MG63 (cell line): ENCODE data around the gene SLC41A2. TPM values are rescaled to one million over a fixed set of nuclear protein-coding genes. Genes with fewer than 3 reads are reported as not detected.
"Not testable (repeated sequence)": the region's sequence is repeated elsewhere in the genome, so short reads cannot be mapped to it uniquely, and the experiment has no call there.

Experiments used
- DNase-seq: peaks from one replicate; pipeline ENCODE4 v3.0.0-alpha.2; 2020
- H3K27me3 ChIP-seq: fragments of 250-450 bp; sonication (Bioruptor Pico); 2 replicates; pipeline ENCODE4 v1.5.1; 2020; ENCODE audit warnings: mild to moderate bottlenecking, moderate library complexity
- H3K36me3 ChIP-seq: fragments of 250-450 bp; sonication (Bioruptor Pico); 2 replicates; pipeline ENCODE4 v1.5.1; 2020; ENCODE audit warnings: mild to moderate bottlenecking, moderate library complexity
- H3K4me3 ChIP-seq: fragments of 250-450 bp; sonication (Bioruptor Pico); 2 replicates; pipeline ENCODE4 v1.5.1; 2020; ENCODE audit warnings: mild to moderate bottlenecking, moderate library complexity
- H3K9me3 ChIP-seq: fragments of 250-450 bp; sonication (Bioruptor Pico); 2 replicates; pipeline ENCODE4 v1.5.1; 2020; ENCODE audit warnings: mild to moderate bottlenecking, moderate library complexity
- total RNA-seq: library from RNA; depleted of rRNA; stranded (reverse); fragments of >200 nt; shearing (Covaris generic); gene quantifications from 2 replicates; pipeline ENCODE4 v1.2.3, GENCODE V29; 2014; ENCODE audit warnings: low replicate concordance; rRNA removed

Gene SLC41A2
- total RNA-seq: 2.2 and 4.2 TPM in 2 replicates

- Histone ChIP-seq H3K36me3 (no peaks in the 10 kb centered on the region), H3K4me3 (peak within 1 kb of the TSS; percentile 63), H3K9me3 (no peaks in the 10 kb centered on the region), H3K27me3 (no peaks in the 10 kb centered on the region)
- peak; percentile 93 for DNase-seq
Measured at GRCh38 chr12:104958001-104958804, at the start of gene SLC41A2. TSS of gene SLC41A2 (minus strand) at chr12:104958290. CDS start at chr12:104928527, 29,763 bp downstream.

DNA sequence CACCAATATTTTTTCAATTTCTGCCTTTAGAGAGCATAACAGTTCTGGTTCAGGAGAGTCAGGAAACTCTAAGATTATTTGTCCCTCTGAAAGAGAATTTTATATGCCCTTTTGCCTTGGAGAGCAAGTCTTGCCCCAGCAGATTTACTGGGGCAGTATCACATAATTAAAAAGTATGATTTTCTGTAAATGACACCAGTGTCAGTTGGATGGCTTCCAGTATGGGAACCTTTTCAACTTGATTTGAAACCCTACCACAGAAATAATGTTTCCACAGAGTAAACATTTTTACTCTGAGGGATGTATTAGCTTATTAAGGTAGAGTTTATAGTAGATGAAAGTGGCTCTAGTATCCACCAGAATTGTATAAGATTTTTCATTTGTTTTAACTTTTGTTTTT is 43.4 kb upstream of the SLC41A2 start:
- no peak overlapping the region for H3K4me3 ChIP-seq
- H3K36me3 ChIP-seq: peaks cover 70% of the 10 kb centered on the region
- H3K27me3 ChIP-seq: no peaks in the 10 kb centered on the region
- no peak for DNase-seq
- no peaks in the 10 kb centered on the region for H3K9me3 ChIP-seq

GRCh38 chr12:104999347-104999685 is 41.2 kb upstream of the SLC41A2 start:
- DNase-seq: no peak
- no peaks in the 10 kb centered on the region for H3K9me3 ChIP-seq

GRCh38 chr12:104998423-104999346 is 40.6 kb upstream of the SLC41A2 start:
- DNase-seq: no peak
- H3K9me3 ChIP-seq: no peaks in the 10 kb centered on the region
- H3K27me3 ChIP-seq: no peaks in the 10 kb centered on the region
- H3K36me3 ChIP-seq: peaks cover 81% of the 10 kb centered on the region
- no peak overlapping the region for H3K4me3 ChIP-seq

More at GRCh38 chr12:104999347-104999685, 41.2 kb upstream of the SLC41A2 start:
- H3K36me3 ChIP-seq: peaks cover 77% of the 10 kb centered on the region
- no peak overlapping the region for H3K4me3 ChIP-seq
- H3K27me3 ChIP-seq: no peaks in the 10 kb centered on the region

GRCh38 chr12:104997541-104997940 is 39.5 kb upstream of the SLC41A2 start:
- Histone ChIP-seq H3K36me3 (peaks cover 79% of the 10 kb centered on the region), H3K9me3 (no peaks in the 10 kb centered on the region), H3K27me3 (no peaks in the 10 kb centered on the region), H3K4me3 (no peak overlapping the region)
- DNase-seq: no peak

- H3K27me3 ChIP-seq: no peaks in the 10 kb centered on the region
Measured at GRCh38 chr12:104994336-104994735, 36.2 kb upstream of the SLC41A2 start.

GRCh38 chr12:104991565-104992128 is 33.6 kb upstream of the SLC41A2 start:
- Histone ChIP-seq H3K9me3 (no peaks in the 10 kb centered on the region), H3K27me3 (no peaks in the 10 kb centered on the region), H3K4me3 (no peak overlapping the region), H3K36me3 (peaks cover 68% of the 10 kb centered on the region)
- DNase-seq: no peak

More at GRCh38 chr12:104994336-104994735, 36.2 kb upstream of the SLC41A2 start:
- no peak for DNase-seq
- Histone ChIP-seq H3K4me3 (no peak overlapping the region), H3K36me3 (peaks cover 76% of the 10 kb centered on the region), H3K9me3 (no peaks in the 10 kb centered on the region)

GRCh38 chr12:104990950-104991349 is 32.9 kb upstream of the SLC41A2 start:
- Histone ChIP-seq H3K9me3 (no peaks in the 10 kb centered on the region), H3K4me3 (no peak overlapping the region), H3K27me3 (no peaks in the 10 kb centered on the region), H3K36me3 (peaks cover 63% of the 10 kb centered on the region)
- DNase-seq: no peak

DNA sequence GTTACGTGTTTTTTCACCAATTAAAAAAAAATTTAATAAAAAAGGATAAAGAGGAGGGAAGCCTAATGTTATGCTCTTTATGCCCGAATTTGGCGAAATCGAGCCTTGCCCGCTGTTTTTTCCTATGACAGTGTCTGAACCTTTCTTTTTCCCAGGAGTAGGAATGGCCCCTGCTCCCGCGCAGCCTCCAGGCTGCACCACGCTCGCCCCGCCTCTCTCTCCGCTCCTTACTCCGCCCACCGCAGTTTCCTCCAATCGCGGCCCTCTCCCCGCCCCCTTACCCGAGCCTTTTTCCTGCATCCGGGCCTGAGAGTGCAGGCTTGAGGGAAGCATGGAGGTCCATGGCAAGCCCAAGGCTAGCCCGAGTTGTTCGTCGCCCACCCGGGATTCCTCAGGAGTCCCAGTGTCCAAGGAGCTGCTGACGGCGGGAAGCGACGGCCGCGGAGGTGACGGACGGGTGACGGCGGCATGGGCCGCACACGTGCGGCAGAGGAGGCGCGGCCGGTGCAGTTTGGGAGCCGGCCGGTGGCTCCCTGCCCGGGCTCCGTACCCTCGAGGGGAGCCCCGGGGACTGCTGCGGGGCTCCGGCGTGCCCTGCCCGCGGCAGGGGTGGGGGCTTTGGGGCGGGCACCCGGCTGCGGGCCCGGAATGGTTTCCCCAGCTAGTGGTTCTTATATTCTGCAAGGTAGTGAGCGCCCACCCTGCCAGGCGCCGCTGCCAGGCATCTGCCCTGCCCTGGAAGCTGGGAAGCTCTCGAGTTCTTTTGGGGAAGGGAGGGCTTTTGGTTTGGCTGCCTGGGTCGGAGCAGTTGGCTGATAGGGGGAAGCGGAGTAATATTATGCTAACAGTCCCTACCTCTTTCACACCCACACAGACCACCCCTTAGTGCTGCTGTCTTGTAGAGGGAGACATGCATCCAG is 28.2 kb upstream of the SLC41A2 start, which contains the start of gene NOPCHAP1:
Gene NOPCHAP1, plus strand, starts transcription at position 295 of the 920 bp plus-strand sequence. Its CDS starts 37 bp downstream, at position 332.
- H3K36me3 ChIP-seq: peaks cover 24% of the 10 kb centered on the region
- H3K9me3 ChIP-seq: no peaks in the 10 kb centered on the region
- peak within 1 kb of the TSS; percentile 93 for H3K4me3 ChIP-seq
- H3K27me3 ChIP-seq: no peaks in the 10 kb centered on the region
- DNase-seq: peak; percentile 91

DNA sequence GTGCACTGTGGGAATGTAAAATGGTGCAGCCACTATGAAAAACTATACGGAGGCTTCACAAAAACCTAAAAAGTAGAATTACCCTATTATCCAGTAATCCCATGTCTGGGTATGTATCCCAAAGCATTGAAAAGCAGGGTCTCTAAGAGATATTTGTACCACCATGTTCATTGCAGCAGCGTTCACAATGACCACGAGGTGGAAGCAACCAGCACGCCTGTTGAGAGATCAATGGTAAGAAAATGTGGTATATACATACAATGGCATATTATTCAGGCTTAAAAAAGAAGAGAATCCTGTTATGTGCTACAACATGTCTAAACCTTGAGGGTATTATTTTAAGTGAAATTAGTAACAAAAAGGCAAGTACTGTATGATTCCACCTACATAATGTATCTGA is 27.1 kb upstream of the SLC41A2 start:
- Histone ChIP-seq H3K9me3 (no peaks in the 10 kb centered on the region), H3K4me3 (peak overlapping the region; percentile 93; the same call in 1 of the 2 replicates), H3K27me3 (no peaks in the 10 kb centered on the region), H3K36me3 (peaks cover 17% of the 10 kb centered on the region)
- DNase-seq: no peak

DNA sequence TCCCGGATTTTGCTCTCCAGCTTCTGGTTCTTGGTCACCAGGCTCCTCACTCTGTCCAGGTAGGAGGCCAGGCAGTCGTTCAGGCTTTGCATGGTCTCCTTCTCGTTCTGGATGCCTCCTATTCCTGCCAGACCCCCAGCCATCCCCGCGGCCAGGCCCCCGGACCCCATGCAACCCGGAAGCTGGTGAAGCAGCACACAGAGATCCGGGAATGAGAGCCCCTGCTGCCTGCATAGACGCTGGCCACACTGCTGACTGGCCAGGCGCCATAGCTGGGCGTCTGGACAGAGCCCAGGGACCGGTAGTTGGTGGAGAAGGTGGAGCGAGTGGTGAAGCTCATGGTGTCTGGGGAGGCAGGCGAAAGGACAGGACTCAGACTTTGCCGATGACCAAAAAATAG is 19.6 kb upstream of the SLC41A2 start:
- H3K9me3 ChIP-seq, DNase-seq, H3K27me3 ChIP-seq, H3K36me3 ChIP-seq, H3K4me3 ChIP-seq: not testable (repeated sequence)

- DNase-seq: no peak
- Histone ChIP-seq H3K36me3 (no peaks in the 10 kb centered on the region), H3K9me3 (no peaks in the 10 kb centered on the region), H3K27me3 (no peaks in the 10 kb centered on the region), H3K4me3 (no peak overlapping the region)
Measured at GRCh38 chr12:104976703-104977102, 18.6 kb upstream of the SLC41A2 start.

DNA sequence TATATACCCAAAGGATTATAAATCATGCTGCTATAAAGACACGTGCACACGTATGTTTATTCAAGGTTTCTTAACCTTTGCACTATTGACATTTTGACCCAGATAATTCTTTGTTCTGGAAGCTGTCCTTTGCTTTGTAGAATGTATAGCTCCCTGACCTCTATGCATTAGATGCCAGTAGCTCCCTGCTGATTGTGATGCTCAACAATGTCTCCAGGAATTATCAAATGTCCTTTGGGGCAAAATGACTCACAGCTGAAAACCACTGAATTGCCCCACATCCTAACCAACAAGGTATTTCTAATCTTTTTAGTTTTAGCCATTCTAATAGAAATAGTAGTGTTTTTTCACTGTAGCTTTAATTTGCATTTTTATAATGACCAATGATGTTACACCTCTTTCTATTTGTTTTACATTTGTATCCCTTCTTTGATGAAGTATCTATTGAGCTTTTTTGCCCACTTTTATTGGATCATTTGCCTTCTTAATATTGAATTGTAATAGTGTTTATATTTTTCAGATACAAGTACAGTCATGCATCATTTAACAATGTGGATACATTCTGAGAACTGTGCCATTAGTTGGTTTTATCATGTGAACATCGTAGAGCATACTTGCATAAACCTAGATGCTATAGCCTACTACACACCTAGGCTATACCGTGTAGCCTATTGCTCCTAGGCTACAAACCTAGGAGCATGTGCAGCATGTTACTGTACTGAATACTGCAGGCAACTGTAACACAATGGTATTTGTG is 17.7 kb upstream of the SLC41A2 start:
- Histone ChIP-seq H3K9me3 (no peaks in the 10 kb centered on the region), H3K4me3 (no peak overlapping the region), H3K36me3 (no peaks in the 10 kb centered on the region), H3K27me3 (no peaks in the 10 kb centered on the region)
- no peak for DNase-seq

DNA sequence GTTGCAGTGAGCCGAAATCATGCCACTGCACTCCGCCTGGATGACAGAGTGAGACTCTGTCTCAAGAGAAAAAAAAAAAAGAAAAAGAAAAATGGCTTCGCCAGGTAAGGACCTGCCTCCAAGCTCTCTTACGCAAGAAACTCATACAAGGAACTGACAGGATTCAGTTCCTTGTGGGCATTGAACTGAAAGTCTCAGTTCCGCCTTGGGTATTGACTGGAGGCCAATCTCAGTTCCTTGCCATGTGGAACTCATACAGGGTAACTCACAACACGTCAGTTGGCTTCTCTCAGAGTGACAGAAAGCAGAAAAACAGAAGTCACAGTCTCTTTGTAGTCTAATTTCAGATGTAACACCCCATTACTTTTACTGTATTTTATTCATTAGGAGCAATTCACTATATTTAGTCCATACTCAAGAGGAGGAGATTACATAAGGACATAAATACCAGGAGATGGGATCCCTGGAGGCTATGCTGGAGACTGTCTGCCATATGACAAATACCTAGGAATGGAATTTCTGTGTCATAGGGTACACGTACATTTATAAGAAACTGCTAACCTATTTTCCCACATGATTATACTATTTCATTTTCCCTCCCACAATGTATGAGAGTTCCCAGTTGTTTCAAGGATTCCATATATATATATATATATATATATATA is 16.7 kb upstream of the SLC41A2 start:
- Histone ChIP-seq H3K9me3 (no peaks in the 10 kb centered on the region), H3K4me3 (no peak overlapping the region), H3K27me3 (no peaks in the 10 kb centered on the region), H3K36me3 (no peaks in the 10 kb centered on the region)
- no peak for DNase-seq

DNA sequence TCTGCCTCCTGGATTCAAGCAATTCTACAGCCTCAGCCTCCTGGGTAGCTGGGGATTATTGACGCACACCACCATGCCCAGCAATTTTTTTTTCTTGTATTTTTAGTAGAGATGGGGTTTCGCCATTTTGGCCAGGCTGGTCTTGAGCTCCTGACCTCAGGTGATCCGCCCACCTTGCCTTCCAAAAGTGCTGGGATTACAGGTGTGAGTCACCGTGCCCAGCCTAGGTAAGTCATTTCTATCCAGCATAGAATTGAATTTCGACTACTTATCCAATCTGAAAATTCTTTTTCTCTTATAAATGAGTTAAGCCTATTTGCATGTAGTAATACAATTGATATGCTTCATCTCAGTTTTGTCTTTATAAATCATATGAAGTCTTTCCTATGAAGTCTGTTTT is 15.2 kb upstream of the SLC41A2 start:
- Histone ChIP-seq H3K9me3 (no peaks in the 10 kb centered on the region), H3K36me3 (no peaks in the 10 kb centered on the region), H3K27me3 (no peaks in the 10 kb centered on the region), H3K4me3 (no peak overlapping the region)
- DNase-seq: no peak
